A375 (cell line): Measurements from ENCODE around the gene THPO. TPM values are rescaled to one million over a fixed set of nuclear protein-coding genes. Genes with fewer than 3 reads are reported as not detected.
A peak's percentile ranks its signal among the peaks of the same experiment; 100 is the strongest.

Source experiments
- small RNA-seq: library from RNA; depleted of rRNA; stranded (forward); fragments of <200 nt; gene quantifications from one replicate; pipeline ENCODE3, GENCODE V24; 2014
- total RNA-seq: library from RNA; depleted of rRNA; stranded (reverse); fragments of >200 nt; shearing (Covaris generic); gene quantifications from 2 replicates; pipeline ENCODE4 v1.2.3, GENCODE V29; 2014; rRNA removed

The THPO gene
- total RNA-seq, result not detected in 2 replicates

GRCh38 chr3:184377882-184378445 lies at the start of gene THPO:
TSS of gene THPO (minus strand) at chr3:184378207. CDS start at chr3:184376259, 1,948 bp downstream.

GRCh38 chr3:184379358-184380184 lies 1.6 kb upstream of the THPO start, which contains the start of gene CHRD:
TSS of gene CHRD (plus strand) at chr3:184380054. CDS start at chr3:184380319, 265 bp downstream.

GRCh38 chr3:184361532-184361931 lies 16.5 kb downstream of the THPO start, which contains the start of the genes CLCN2 and POLR2H:
TSS of gene CLCN2 (minus strand) at chr3:184361605. CDS start at chr3:184361479, 126 bp downstream.
TSS of gene POLR2H (plus strand) at chr3:184361710. CDS start at chr3:184363493, 1,783 bp downstream.

GRCh38 chr3:184337399-184337714 lies 40.6 kb downstream of the THPO start, which contains the start of gene FAM131A:
TSS of gene FAM131A (plus strand) at chr3:184337600. CDS start at chr3:184337631, 31 bp downstream.

Small RNA genes lying within 50 kb of the gene (small RNA-seq; reads per million reads assigned to genes)
- gene SNORD66, result 52.4 reads per million, percentile 95 among the genes with 10 or more reads in this experiment

Other genes starting within 250 kb of the THPO start
- gene EIF2B5, start 242.8 kb downstream of the THPO start, total RNA-seq, result 43.3 and 58.9 TPM in 2 replicates
- gene DVL3, start 222.8 kb downstream of the THPO start, total RNA-seq, result 25.2 and 31.6 TPM in 2 replicates
- 243 and 275 TPM in 2 replicates for gene AP2M1, start 203.4 kb downstream of the THPO start, total RNA-seq
- 25.7 and 26.3 TPM in 2 replicates for gene ABCF3, start 192.0 kb downstream of the THPO start, total RNA-seq
- gene VWA5B2, start 148.6 kb downstream of the THPO start, total RNA-seq, result 0.15 TPM in 1 of 2 replicates, not detected in the other
- gene ALG3, start 129.2 kb downstream of the THPO start, total RNA-seq, result 34.3 and 51.6 TPM in 2 replicates
- gene EEF1AKMT4, start 128.5 kb downstream of the THPO start, total RNA-seq, result 5.9 TPM in 2 replicates
- 0.23 and 0.40 TPM in 2 replicates for gene CAMK2N2, start 116.7 kb downstream of the THPO start, total RNA-seq
- not detected in 2 replicates for gene ECE2, start 102.2 kb downstream of the THPO start, total RNA-seq
- 248 and 283 TPM in 2 replicates for gene PSMD2, start 79.0 kb downstream of the THPO start, total RNA-seq
- gene EIF4G1, start 63.6 kb downstream of the THPO start, total RNA-seq, result 320 and 331 TPM in 2 replicates
- gene FAM131A, start 40.6 kb downstream of the THPO start, total RNA-seq, result 17.6 and 17.9 TPM in 2 replicates
- 14.2 and 16.4 TPM in 2 replicates for gene CLCN2, start 16.6 kb downstream of the THPO start, total RNA-seq
- gene POLR2H, start 16.5 kb downstream of the THPO start, total RNA-seq, result 116 and 132 TPM in 2 replicates
- 0.11 TPM in 1 of 2 replicates, not detected in the other for gene CHRD, start 1.8 kb upstream of the THPO start, total RNA-seq
- 5.0 and 6.7 TPM in 2 replicates for gene EPHB3, start 183.6 kb upstream of the THPO start, total RNA-seq